ENCODE results near the gene ETV4.

DNA sequence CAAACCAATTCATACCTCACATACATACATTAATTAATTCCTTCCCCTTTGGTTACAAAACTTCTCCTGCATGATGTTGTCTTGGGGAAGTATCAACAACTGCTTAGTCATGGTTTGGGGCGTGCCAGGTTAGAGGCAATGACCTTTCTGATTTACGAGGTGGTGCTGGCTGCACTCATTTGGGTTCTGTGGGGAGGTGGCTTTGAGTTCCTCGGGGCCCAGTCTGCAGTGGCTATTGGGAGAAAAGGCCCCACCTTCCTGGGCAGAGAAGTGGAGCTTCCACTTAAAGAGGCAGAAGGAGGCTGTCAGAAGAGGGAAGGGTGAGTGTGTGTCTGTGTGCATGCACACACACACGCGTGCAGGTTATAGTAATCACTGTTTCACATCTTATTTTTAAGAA is 10.2 kb upstream of the ETV4 start:
- TF ChIP-seq EP300 (IDR thresholded peaks at IDR 0.05; ENCODE audit: borderline replicate concordance) = 0 out of 2 replicates have a peak, but pooled peaks have one; percentile 24
- 0 out of 2 replicates have a peak, but pooled peaks have one; percentile 9 for TF ChIP-seq RAD21 (IDR thresholded peaks at IDR 0.05; ENCODE audit: low read depth)
- TF ChIP-seq, protein P1, sequence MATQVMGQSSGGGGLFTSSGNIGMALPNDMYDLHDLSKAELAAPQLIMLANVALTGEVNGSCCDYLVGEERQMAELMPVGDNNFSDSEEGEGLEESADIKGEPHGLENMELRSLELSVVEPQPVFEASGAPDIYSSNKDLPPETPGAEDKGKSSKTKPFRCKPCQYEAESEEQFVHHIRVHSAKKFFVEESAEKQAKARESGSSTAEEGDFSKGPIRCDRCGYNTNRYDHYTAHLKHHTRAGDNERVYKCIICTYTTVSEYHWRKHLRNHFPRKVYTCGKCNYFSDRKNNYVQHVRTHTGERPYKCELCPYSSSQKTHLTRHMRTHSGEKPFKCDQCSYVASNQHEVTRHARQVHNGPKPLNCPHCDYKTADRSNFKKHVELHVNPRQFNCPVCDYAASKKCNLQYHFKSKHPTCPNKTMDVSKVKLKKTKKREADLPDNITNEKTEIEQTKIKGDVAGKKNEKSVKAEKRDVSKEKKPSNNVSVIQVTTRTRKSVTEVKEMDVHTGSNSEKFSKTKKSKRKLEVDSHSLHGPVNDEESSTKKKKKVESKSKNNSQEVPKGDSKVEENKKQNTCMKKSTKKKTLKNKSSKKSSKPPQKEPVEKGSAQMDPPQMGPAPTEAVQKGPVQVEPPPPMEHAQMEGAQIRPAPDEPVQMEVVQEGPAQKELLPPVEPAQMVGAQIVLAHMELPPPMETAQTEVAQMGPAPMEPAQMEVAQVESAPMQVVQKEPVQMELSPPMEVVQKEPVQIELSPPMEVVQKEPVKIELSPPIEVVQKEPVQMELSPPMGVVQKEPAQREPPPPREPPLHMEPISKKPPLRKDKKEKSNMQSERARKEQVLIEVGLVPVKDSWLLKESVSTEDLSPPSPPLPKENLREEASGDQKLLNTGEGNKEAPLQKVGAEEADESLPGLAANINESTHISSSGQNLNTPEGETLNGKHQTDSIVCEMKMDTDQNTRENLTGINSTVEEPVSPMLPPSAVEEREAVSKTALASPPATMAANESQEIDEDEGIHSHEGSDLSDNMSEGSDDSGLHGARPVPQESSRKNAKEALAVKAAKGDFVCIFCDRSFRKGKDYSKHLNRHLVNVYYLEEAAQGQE (IDR thresholded peaks at IDR 0.05; ENCODE audit: low read depth) = no peak
- TF ChIP-seq YY1 (IDR thresholded peaks at IDR 0.05; ENCODE audit: low read depth) = no peak
- TF ChIP-seq TCF12 (IDR thresholded peaks at IDR 0.05; ENCODE audit: low read depth) = no peak; the same call in 1 of the 2 replicates
- TF ChIP-seq EGR1 (IDR thresholded peaks at IDR 0.05) = no peak
- peak; percentile 29; the same call in 1 of the 2 replicates for TF ChIP-seq TEAD4 (IDR thresholded peaks at IDR 0.05)
- TF ChIP-seq TAF1 (IDR thresholded peaks at IDR 0.05; ENCODE audit: low read depth) = no peak
- TF ChIP-seq, protein P2, sequence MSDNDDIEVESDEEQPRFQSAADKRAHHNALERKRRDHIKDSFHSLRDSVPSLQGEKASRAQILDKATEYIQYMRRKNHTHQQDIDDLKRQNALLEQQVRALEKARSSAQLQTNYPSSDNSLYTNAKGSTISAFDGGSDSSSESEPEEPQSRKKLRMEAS (IDR thresholded peaks at IDR 0.05) = no peak; the same call in 1 of the 2 replicates
- peak; percentile 35; the same call in 1 of the 2 replicates for TF ChIP-seq NFIC (IDR thresholded peaks at IDR 0.05)
